Prostate gland (tissue), 2 donors: ENCODE data around the gene YIPF7.

Experiments
- CTCF ChIP-seq, 4 experiments: fragments of 200-600 bp in 2 of 4; fragments of 450-650 bp in 2 of 4; sonication (generic) in 2 of 4; IDR thresholded peaks; 1 replicate in 3 of 4; 2 replicates in 1 of 4; pipeline ENCODE4 v1.5.1; 2016 to 2019; ENCODE audit warnings: antibody characterized with exemption in 4 of 4, mild to moderate bottlenecking in 2 of 4, moderate library complexity in 2 of 4
- POLR2A ChIP-seq: fragments of 450-650 bp; IDR thresholded peaks from one replicate; pipeline ENCODE4 v1.6.1; 2016; ENCODE audit warnings: antibody characterized with exemption, mild to moderate bottlenecking
- POLR2AphosphoS5 ChIP-seq: sonication (generic); formaldehyde crosslinking; IDR thresholded peaks from one replicate; pipeline ENCODE4 v1.6.1; 2017; ENCODE audit warnings: antibody characterized with exemption

- TF ChIP-seq CTCF (IDR thresholded peaks at IDR 0.05): no peak
- TF ChIP-seq POLR2AphosphoS5: no peak
- no peak for TF ChIP-seq POLR2A
Measured at GRCh38 chr4:44662623-44663005, 11.2 kb upstream of the YIPF7 start.
